ENCODE measurements around the gene PYGM. TPM values are rescaled to one million over a fixed set of nuclear protein-coding genes. Genes with fewer than 3 reads are reported as not detected.

The PYGM gene
- total RNA-seq, 1 donor: 0.36 TPM

- peak overlapping the region; percentile 92 for H3K4me2 ChIP-seq (ENCODE audit: insufficient read depth, low read length)
- peaks cover 17% of the 10 kb centered on the region for H3K4me1 ChIP-seq (ENCODE audit: insufficient read depth, low read length)
- H3K36me3 ChIP-seq (ENCODE audit: insufficient read depth, low read length): peaks cover 55% of the 10 kb centered on the region
- peaks cover 57% of the 10 kb centered on the region for H4K20me1 ChIP-seq (ENCODE audit: insufficient read depth, low read length)
- peak; percentile 29 for DNase-seq (ENCODE audit: insufficient read length, low spot score, missing footprints)
- peak overlapping the region; percentile 79 for H3K4me3 ChIP-seq (ENCODE audit: insufficient read depth, low read length)
- peaks cover 61% of the 10 kb centered on the region for H3K79me2 ChIP-seq (ENCODE audit: insufficient read depth, low read length)
- no peaks in the 10 kb centered on the region for H3K27me3 ChIP-seq (ENCODE audit: insufficient read depth, low read length)
- no peaks in the 10 kb centered on the region for H3K9me3 ChIP-seq (ENCODE audit: low read depth, low read length)
- no peak overlapping the region for H3K27ac ChIP-seq (ENCODE audit: low read depth, low read length)
- no peak overlapping the region for H2AFZ ChIP-seq (ENCODE audit: low read length)
- TF ChIP-seq, protein P1, sequence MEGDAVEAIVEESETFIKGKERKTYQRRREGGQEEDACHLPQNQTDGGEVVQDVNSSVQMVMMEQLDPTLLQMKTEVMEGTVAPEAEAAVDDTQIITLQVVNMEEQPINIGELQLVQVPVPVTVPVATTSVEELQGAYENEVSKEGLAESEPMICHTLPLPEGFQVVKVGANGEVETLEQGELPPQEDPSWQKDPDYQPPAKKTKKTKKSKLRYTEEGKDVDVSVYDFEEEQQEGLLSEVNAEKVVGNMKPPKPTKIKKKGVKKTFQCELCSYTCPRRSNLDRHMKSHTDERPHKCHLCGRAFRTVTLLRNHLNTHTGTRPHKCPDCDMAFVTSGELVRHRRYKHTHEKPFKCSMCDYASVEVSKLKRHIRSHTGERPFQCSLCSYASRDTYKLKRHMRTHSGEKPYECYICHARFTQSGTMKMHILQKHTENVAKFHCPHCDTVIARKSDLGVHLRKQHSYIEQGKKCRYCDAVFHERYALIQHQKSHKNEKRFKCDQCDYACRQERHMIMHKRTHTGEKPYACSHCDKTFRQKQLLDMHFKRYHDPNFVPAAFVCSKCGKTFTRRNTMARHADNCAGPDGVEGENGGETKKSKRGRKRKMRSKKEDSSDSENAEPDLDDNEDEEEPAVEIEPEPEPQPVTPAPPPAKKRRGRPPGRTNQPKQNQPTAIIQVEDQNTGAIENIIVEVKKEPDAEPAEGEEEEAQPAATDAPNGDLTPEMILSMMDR (IDR thresholded peaks at IDR 0.05; ENCODE audit: extremely low read depth, low read depth, low read length): no peak
Observed at GRCh38 chr11:64776425-64776824, 16.7 kb upstream of the PYGM start.

- no peak for DNase-seq (ENCODE audit: insufficient read length, low spot score, missing footprints)
Observed at GRCh38 chr11:64774144-64774543, 14.4 kb upstream of the PYGM start.

DNA sequence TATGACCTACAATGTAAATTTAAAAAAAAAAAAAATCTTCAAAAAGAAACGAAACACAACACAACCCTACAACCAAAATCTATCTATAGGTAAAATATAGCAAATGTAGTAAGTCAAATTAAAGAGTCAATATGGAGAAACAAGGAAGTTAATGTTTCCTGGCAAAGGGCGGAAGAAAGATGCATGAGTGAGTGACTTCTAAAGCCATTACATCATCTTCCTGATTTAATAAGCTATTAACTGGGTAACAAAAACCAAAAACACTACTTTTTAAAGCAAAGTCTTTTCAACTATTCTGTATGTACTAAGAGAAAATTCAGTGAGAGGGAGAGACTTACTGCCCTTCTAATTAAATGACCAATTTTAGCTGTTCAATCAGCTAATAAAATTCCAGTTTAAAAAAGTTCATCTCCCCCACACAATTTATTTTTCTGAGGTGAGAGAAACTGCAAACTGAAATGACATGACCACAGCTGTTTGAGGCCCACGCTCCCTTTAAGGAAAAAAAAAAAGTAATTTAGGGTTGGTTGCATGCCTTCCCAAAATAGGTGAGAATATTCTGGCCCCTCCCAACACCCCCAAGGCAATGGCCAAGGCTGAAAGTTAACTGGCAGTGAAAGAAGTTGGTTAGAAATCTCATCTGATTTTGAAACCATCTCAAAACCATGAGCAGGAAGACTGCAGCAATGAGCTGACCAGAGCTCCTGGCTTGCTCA lies 12.7 kb upstream of the PYGM start:
- H3K4me1 ChIP-seq (ENCODE audit: insufficient read depth, low read length): peaks cover 12% of the 10 kb centered on the region
- peaks cover 82% of the 10 kb centered on the region for H4K20me1 ChIP-seq (ENCODE audit: insufficient read depth, low read length)
- H3K4me3 ChIP-seq (ENCODE audit: insufficient read depth, low read length): no peak overlapping the region
- peak; percentile 11 for DNase-seq (ENCODE audit: insufficient read length, low spot score, missing footprints)
- peaks cover 90% of the 10 kb centered on the region for H3K79me2 ChIP-seq (ENCODE audit: insufficient read depth, low read length)
- no peak overlapping the region for H2AFZ ChIP-seq (ENCODE audit: low read length)
- TF ChIP-seq, protein P1 (IDR thresholded peaks at IDR 0.05; ENCODE audit: extremely low read depth, low read depth, low read length): no peak
- no peaks in the 10 kb centered on the region for H3K9me3 ChIP-seq (ENCODE audit: low read depth, low read length)
- peaks cover 95% of the 10 kb centered on the region for H3K36me3 ChIP-seq (ENCODE audit: insufficient read depth, low read length)
- no peak overlapping the region for H3K27ac ChIP-seq (ENCODE audit: low read depth, low read length)
- no peak overlapping the region for H3K4me2 ChIP-seq (ENCODE audit: insufficient read depth, low read length)
- no peaks in the 10 kb centered on the region for H3K27me3 ChIP-seq (ENCODE audit: insufficient read depth, low read length)

More at GRCh38 chr11:64774144-64774543, 14.4 kb upstream of the PYGM start:
- Histone ChIP-seq H3K27me3 (ENCODE audit: insufficient read depth, low read length) (no peaks in the 10 kb centered on the region), H3K9me3 (ENCODE audit: low read depth, low read length) (no peaks in the 10 kb centered on the region), H3K4me1 (ENCODE audit: insufficient read depth, low read length) (peaks cover 12% of the 10 kb centered on the region), H4K20me1 (ENCODE audit: insufficient read depth, low read length) (peaks cover 78% of the 10 kb centered on the region), H3K36me3 (ENCODE audit: insufficient read depth, low read length) (peaks cover 78% of the 10 kb centered on the region), H3K4me2 (ENCODE audit: insufficient read depth, low read length) (no peak overlapping the region), H3K79me2 (ENCODE audit: insufficient read depth, low read length) (peaks cover 79% of the 10 kb centered on the region), H3K27ac (ENCODE audit: low read depth, low read length) (no peak overlapping the region), H2AFZ (ENCODE audit: low read length) (no peak overlapping the region), H3K4me3 (ENCODE audit: insufficient read depth, low read length) (no peak overlapping the region)
- TF ChIP-seq, protein P1 (IDR thresholded peaks at IDR 0.05; ENCODE audit: extremely low read depth, low read depth, low read length): no peak

DNA sequence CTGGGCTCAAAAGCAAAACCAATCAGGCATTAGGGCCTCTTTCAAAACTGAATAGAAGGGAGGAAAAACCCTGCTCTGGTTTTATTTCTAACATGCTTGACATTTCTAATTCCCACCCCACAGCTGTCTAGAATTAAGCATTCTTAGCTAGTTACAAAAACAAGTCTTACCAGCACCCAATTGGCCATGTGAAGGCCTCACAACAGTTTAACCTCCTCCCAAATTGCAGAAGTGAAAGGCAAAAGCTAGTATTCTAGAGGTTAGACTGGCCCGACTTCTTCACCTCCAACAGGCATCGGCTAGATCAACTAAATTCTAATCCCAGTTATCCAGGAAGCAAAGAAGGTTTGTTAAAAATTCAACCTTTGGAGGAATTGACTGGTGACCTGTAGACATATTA lies 12.1 kb upstream of the PYGM start:
- no peak overlapping the region for H3K4me2 ChIP-seq (ENCODE audit: insufficient read depth, low read length)
- peaks cover 90% of the 10 kb centered on the region for H3K79me2 ChIP-seq (ENCODE audit: insufficient read depth, low read length)

More for the DNA sequence above, 12.1 kb upstream of the PYGM start:
- H3K36me3 ChIP-seq (ENCODE audit: insufficient read depth, low read length): peaks cover 100% of the 10 kb centered on the region
- H3K27ac ChIP-seq (ENCODE audit: low read depth, low read length): no peak overlapping the region
- no peaks in the 10 kb centered on the region for H3K9me3 ChIP-seq (ENCODE audit: low read depth, low read length)
- H4K20me1 ChIP-seq (ENCODE audit: insufficient read depth, low read length): peaks cover 82% of the 10 kb centered on the region
- no peak overlapping the region for H2AFZ ChIP-seq (ENCODE audit: low read length)
- no peak for DNase-seq (ENCODE audit: insufficient read length, low spot score, missing footprints)
- H3K4me1 ChIP-seq (ENCODE audit: insufficient read depth, low read length): peaks cover 9% of the 10 kb centered on the region
- H3K27me3 ChIP-seq (ENCODE audit: insufficient read depth, low read length): no peaks in the 10 kb centered on the region
- H3K4me3 ChIP-seq (ENCODE audit: insufficient read depth, low read length): no peak overlapping the region
- TF ChIP-seq, protein P1 (IDR thresholded peaks at IDR 0.05; ENCODE audit: extremely low read depth, low read depth, low read length): no peak
